H1 (cell line): Measurements from ENCODE around the gene KCTD17. TPM values are rescaled to one million over a fixed set of nuclear protein-coding genes. Genes with fewer than 3 reads are reported as not detected.

Experiments used
- ATF2 ChIP-seq: IDR thresholded peaks from 2 replicates; pipeline ENCODE4 v1.6.1; 2012; ENCODE audit warnings: low read length, inconsistent platforms
- CBX8 ChIP-seq: fragments of 300-800, 300-1000 bp; sonication (generic); IDR thresholded peaks from 2 replicates; pipeline ENCODE4 v1.7.1; 2016; ENCODE audit warnings: low read depth, low read length, borderline replicate concordance
- CHD1 ChIP-seq: IDR thresholded peaks from 2 replicates; pipeline ENCODE4 v1.6.1; 2012; ENCODE audit warnings: low read depth, low read length, improper control_type of control experiment
- CHD7 ChIP-seq: fragments of 300-600 bp; sonication (generic); IDR thresholded peaks from 2 replicates; pipeline ENCODE4 v1.7.1; 2012; ENCODE audit warnings: low read length, moderate library complexity, mild to moderate bottlenecking, inconsistent platforms; ENCODE audit not compliant: insufficient replicate concordance
- KDM1A ChIP-seq: fragments of 200-600, 300-600 bp; sonication (generic); IDR thresholded peaks from 2 replicates; pipeline ENCODE4 v1.7.1; 2016; ENCODE audit warnings: mild to moderate bottlenecking, low read length, borderline replicate concordance
- PHF8 ChIP-seq: fragments of 200-600 bp; sonication (generic); conservative IDR thresholded peaks from 2 replicates; pipeline ENCODE4 v1.7.1; 2012; ENCODE audit warnings: low read depth, mild to moderate bottlenecking, inconsistent platforms, low read length, moderate library complexity
- RBBP5 ChIP-seq: IDR thresholded peaks from 2 replicates; pipeline ENCODE4 v1.7.1; 2012; ENCODE audit warnings: low read depth, mild to moderate bottlenecking, inconsistent platforms, low read length, moderate library complexity, borderline replicate concordance
- SP1 ChIP-seq: IDR thresholded peaks from 2 replicates; pipeline ENCODE4 v1.6.1; 2011; ENCODE audit warnings: low read depth, low read length
- SRF ChIP-seq: IDR thresholded peaks from 2 replicates; pipeline ENCODE4 v1.6.1; 2011; ENCODE audit warnings: mild to moderate bottlenecking, low read depth, low read length, moderate library complexity
- polyA plus RNA-seq, 7 experiments: library from polyadenylated mRNA; depleted of rRNA in 3 of 7; stranded (reverse) in 5 of 7; unstranded in 2 of 7; fragments of >200 nt in 5 of 7; fragments of 200-250 nt in 2 of 7; gene quantifications; 1 replicate in 5 of 7; 2 replicates in 1 of 7; 4 replicates in 1 of 7; pipeline versions ENCODE4 v1.2.1 to v1.2.3, GENCODE V29; 2011 to 2013; ENCODE audit warnings: missing spikeins in 2 of 7, mixed read lengths in 2 of 7
- total RNA-seq: library from RNA; stranded (reverse); fragmentation: NEBNext Ultra II Directional; extraction: Animal tissue kit (Norgen Biotek cat#: 25700); gene quantifications from 2 replicates; pipeline ENCODE4 v1.2.1, GENCODE V29; 2021

KCTD17 gene
- total and polyA plus RNA-seq, 2 of the 8 experiments (the other 6 are each of a cell fraction or from before 2014, with no cell fraction given), result 39.4 to 44.0 TPM

- TF ChIP-seq PHF8, result no peak
- TF ChIP-seq ATF2, result no peak
- TF ChIP-seq SP1, result no peak
- no peak for TF ChIP-seq KDM1A
- no peak for TF ChIP-seq CHD7
- no peak for TF ChIP-seq SRF
- no peak for TF ChIP-seq CBX8
- no peak for TF ChIP-seq CHD1
- no peak for TF ChIP-seq RBBP5
Measured at GRCh38 chr22:37065180-37065579, 13.6 kb downstream of the KCTD17 start (continued).
